ENCODE measurements around the gene MAP6.

GRCh38 chr11:75715688-75716087, 46.9 kb upstream of the MAP6 start:
- TF ChIP-seq CTCF (IDR thresholded peaks at IDR 0.05 in 2 of 3, conservative IDR thresholded peaks at IDR 0.05 in 1 of 3; ENCODE audit: borderline replicate concordance in 1 of 3, insufficient read depth in 1 of 3, low read depth in 2 of 3, low read length in 2 of 3) = no peak
- TF ChIP-seq POLR2A (IDR thresholded peaks at IDR 0.05; ENCODE audit: borderline replicate concordance, extremely low read depth, insufficient read depth, insufficient read length) = no peak
- TF ChIP-seq TCF7L2 (IDR thresholded peaks at IDR 0.05; ENCODE audit: borderline replicate concordance, extremely low read depth, insufficient read depth, insufficient read length) = no peak
- no peak for TF ChIP-seq ZNF274 (IDR thresholded peaks at IDR 0.05; ENCODE audit: low read depth, low read length)
